Measurements from ENCODE around the gene TMEM100. TPM values are rescaled to one million over a fixed set of nuclear protein-coding genes. Genes with fewer than 3 reads are reported as not detected.

Gene TMEM100
- total RNA-seq, 2 donors from 2014 or later, result 2.9 to 5.6 TPM

DNA sequence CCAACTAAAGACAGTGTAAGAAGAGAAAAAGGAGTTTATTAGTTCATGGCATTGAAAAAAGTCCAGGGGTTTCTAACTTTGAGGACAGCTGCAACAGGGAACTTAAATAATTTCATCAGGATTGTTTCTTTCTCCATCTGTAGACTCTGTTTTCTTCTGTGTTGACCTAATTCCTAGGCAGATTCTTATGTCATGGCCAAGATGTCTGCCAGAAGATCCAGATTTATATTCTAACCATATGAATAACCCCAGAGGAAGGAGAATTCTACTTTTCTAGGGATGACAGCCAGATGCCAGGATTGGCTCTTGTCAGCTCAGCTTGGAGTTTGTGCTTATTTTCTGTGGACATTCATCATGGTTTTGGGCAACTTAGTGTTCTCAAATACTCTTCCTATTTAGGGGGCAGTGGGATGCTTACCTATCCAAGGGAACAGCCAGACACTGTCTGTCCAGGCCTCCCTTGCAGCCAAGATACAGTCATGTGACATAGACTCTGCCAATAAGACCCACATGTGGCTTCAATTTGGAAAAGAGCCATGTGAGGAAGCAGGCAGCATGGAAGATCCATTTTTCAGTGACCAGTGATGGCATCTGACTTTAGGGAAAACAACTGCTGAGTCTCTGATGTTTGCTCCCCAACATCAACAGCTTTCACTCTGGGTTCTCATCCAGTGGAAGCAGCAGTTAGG lies 46.4 kb upstream of the TMEM100 start:
- Histone ChIP-seq H3K4me1 (no peaks in the 10 kb centered on the region), H3K27me3 (no peaks in the 10 kb centered on the region), H3K4me3 (no peak overlapping the region), H3K27ac (no peak overlapping the region), H3K9me3 (no peaks in the 10 kb centered on the region), H3K36me3 (replicated peaks in 1 of 2; ENCODE audit: insufficient read depth in 1 of 2, low read depth in 2 of 2) (peaks cover 0 to 5% of the 10 kb centered on the region in 2 donors)
- DNase-seq (no peak), ATAC-seq (no peak)
- intact Hi-C loops (cut with DNase I), result no loop called here
- TF ChIP-seq POLR2A (IDR thresholded peaks at IDR 0.05), result no peak
- TF ChIP-seq, protein P1, sequence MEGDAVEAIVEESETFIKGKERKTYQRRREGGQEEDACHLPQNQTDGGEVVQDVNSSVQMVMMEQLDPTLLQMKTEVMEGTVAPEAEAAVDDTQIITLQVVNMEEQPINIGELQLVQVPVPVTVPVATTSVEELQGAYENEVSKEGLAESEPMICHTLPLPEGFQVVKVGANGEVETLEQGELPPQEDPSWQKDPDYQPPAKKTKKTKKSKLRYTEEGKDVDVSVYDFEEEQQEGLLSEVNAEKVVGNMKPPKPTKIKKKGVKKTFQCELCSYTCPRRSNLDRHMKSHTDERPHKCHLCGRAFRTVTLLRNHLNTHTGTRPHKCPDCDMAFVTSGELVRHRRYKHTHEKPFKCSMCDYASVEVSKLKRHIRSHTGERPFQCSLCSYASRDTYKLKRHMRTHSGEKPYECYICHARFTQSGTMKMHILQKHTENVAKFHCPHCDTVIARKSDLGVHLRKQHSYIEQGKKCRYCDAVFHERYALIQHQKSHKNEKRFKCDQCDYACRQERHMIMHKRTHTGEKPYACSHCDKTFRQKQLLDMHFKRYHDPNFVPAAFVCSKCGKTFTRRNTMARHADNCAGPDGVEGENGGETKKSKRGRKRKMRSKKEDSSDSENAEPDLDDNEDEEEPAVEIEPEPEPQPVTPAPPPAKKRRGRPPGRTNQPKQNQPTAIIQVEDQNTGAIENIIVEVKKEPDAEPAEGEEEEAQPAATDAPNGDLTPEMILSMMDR (IDR thresholded peaks at IDR 0.05), result no peak

DNA sequence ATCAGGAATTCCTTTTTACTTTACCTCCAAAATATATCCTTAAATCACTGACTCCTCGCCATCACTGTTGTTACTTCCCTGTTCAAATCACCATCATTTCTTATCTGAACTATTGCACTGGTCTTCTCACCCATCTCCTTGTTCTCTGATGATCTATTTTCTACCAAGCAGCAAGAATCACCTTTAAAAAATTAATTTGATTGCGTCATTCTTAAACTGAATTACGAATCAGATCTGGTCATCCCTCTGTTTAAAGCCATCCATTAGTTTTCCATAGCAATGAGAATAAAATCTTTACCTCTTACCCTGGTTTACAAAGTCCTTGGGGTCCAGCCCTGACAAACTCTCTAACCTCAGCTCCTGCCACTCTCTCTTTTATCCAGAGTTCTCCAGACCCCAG lies 42.8 kb upstream of the TMEM100 start:
- Histone ChIP-seq H3K27me3 (no peaks in the 10 kb centered on the region), H3K27ac (no peak overlapping the region), H3K9me3 (no peaks in the 10 kb centered on the region), H3K36me3 (replicated peaks in 1 of 2; ENCODE audit: insufficient read depth in 1 of 2, low read depth in 2 of 2) (no peaks in the 10 kb centered on the region), H3K4me1 (no peaks in the 10 kb centered on the region), H3K4me3 (no peak overlapping the region)
- intact Hi-C loops (cut with DNase I), result no loop called here
- 93% methylated on average over 3 of the region's 3 CpGs for WGBS, 2 donors
- ATAC-seq (no peak), DNase-seq (no peak)
- TF ChIP-seq, protein P1 (IDR thresholded peaks at IDR 0.05), result no peak
- TF ChIP-seq POLR2A (IDR thresholded peaks at IDR 0.05), result no peak

DNA sequence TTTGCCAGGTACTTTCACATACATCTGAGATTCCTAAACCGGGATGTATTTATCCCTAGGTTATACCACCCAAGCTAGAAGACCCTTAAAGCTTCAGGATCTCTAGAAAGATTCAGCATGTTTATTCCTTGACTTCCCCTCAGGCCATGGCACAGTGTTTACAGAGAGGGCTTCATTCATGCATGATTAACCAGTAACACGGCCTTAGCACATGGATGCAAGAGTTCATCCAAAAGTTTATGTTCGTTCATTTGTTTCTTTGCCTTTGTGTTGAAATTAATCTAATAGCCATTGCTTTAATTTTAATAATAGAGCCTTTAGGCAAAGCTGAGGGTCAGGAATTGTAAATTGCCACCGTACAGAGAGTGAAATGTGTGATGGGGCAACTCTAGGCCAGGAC lies 41.9 kb upstream of the TMEM100 start:
- 91 to 92% methylated on average over 4 of the region's 4 CpGs for WGBS, 2 donors
- DNase-seq (no peak), ATAC-seq (no peak)
- Histone ChIP-seq H3K9me3 (no peaks in the 10 kb centered on the region), H3K27me3 (no peaks in the 10 kb centered on the region), H3K4me3 (no peak overlapping the region), H3K4me1 (no peaks in the 10 kb centered on the region), H3K36me3 (replicated peaks in 1 of 2; ENCODE audit: insufficient read depth in 1 of 2, low read depth in 2 of 2) (no peaks in the 10 kb centered on the region), H3K27ac (no peak overlapping the region)
- intact Hi-C loops (cut with DNase I), result no loop called here
- no peak for TF ChIP-seq POLR2A (IDR thresholded peaks at IDR 0.05)
- TF ChIP-seq, protein P1 (IDR thresholded peaks at IDR 0.05), result no peak

DNA sequence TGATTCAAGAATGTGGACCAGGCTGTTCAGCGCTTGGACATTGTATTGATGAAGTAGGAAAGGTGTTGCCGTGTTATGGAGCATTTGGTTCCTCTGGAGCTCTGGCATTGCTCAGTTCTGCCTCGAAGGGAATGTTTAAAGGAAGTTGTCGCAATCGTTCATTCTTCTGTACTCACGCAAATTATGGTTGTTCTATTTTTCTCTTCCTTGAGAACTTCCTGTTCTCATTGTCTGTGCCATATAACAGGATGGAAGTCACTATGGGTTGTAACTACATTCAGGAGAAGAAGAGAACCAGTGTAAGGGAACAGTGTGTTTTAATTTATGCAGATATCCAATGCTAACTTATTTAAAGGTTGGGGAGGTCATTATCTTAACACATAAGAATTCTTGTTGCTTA lies 41.2 kb upstream of the TMEM100 start:
- Histone ChIP-seq H3K36me3 (replicated peaks in 1 of 2; ENCODE audit: insufficient read depth in 1 of 2, low read depth in 2 of 2) (no peaks in the 10 kb centered on the region), H3K27me3 (no peaks in the 10 kb centered on the region), H3K9me3 (no peaks in the 10 kb centered on the region), H3K27ac (no peak overlapping the region), H3K4me3 (no peak overlapping the region), H3K4me1 (no peaks in the 10 kb centered on the region)
- no peak for DNase-seq
- TF ChIP-seq POLR2A (IDR thresholded peaks at IDR 0.05), result no peak
- TF ChIP-seq, protein P1 (IDR thresholded peaks at IDR 0.05), result no peak
- whole genome bisulfite sequencing, 2 donors, result 68 to 89% methylated on average over 6 of the region's 6 CpGs
- intact Hi-C loops (cut with DNase I), result no loop called here
- no peak for ATAC-seq

Data from body of pancreas (tissue), 4 donors.